ENCODE data around the gene MOCOS.

DNA sequence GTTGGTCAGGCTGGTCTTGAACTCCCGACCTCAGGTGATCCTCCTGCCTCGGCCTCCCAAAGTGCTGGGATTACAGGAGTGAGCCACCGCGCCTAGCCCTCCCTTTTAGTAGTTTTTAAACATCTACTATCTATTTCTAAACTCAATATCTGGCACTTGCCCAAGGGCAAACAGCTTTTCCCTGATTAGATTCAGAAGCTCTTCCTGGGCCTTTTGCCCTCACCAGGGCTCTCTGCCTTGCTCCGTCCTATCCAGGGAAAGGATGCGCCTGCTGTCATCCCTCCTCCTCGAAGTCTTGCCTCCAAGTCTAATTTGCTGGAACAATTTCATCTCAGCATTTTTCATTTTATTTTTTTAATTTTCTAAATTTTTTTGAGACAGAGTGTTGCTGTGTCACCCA is 68.8 kb downstream of the MOCOS start:
- TF ChIP-seq, protein P1, sequence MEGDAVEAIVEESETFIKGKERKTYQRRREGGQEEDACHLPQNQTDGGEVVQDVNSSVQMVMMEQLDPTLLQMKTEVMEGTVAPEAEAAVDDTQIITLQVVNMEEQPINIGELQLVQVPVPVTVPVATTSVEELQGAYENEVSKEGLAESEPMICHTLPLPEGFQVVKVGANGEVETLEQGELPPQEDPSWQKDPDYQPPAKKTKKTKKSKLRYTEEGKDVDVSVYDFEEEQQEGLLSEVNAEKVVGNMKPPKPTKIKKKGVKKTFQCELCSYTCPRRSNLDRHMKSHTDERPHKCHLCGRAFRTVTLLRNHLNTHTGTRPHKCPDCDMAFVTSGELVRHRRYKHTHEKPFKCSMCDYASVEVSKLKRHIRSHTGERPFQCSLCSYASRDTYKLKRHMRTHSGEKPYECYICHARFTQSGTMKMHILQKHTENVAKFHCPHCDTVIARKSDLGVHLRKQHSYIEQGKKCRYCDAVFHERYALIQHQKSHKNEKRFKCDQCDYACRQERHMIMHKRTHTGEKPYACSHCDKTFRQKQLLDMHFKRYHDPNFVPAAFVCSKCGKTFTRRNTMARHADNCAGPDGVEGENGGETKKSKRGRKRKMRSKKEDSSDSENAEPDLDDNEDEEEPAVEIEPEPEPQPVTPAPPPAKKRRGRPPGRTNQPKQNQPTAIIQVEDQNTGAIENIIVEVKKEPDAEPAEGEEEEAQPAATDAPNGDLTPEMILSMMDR (IDR thresholded peaks at IDR 0.05): no peak
- no peak for TF ChIP-seq POLR2A (IDR thresholded peaks at IDR 0.05)

Data from body of pancreas (tissue), 4 donors.